ENCODE results near the gene CRNN. TPM values are rescaled to one million over a fixed set of nuclear protein-coding genes. Genes with fewer than 3 reads are reported as not detected.

CRNN gene
- total and polyA plus RNA-seq, 4 experiments from 2014 or later, result not detected

Other genes starting within 250 kb of the CRNN start
- gene HRNR, start 190.1 kb downstream of the CRNN start, total RNA-seq, result not detected
- not detected for gene HRNR, start 190.1 kb downstream of the CRNN start, polyA plus RNA-seq
- not detected for gene FLG, start 89.0 kb downstream of the CRNN start, total RNA-seq
- not detected for gene FLG, start 89.0 kb downstream of the CRNN start, polyA plus RNA-seq
- not detected for gene FLG2, start 54.3 kb downstream of the CRNN start, total RNA-seq
- gene FLG2, start 54.3 kb downstream of the CRNN start, polyA plus RNA-seq, result not detected
- gene LCE5A, start 96.5 kb upstream of the CRNN start, total RNA-seq, result not detected
- gene LCE5A, start 96.5 kb upstream of the CRNN start, polyA plus RNA-seq, result not detected
- gene CRCT1, start 100.2 kb upstream of the CRNN start, total RNA-seq, result not detected
- gene CRCT1, start 100.2 kb upstream of the CRNN start, polyA plus RNA-seq, result not detected
- gene LCE3E, start 152.5 kb upstream of the CRNN start, total RNA-seq, result not detected
- not detected for gene LCE3E, start 152.5 kb upstream of the CRNN start, polyA plus RNA-seq
- gene LCE3D, start 166.3 kb upstream of the CRNN start, total RNA-seq, result not detected
- not detected for gene LCE3D, start 166.3 kb upstream of the CRNN start, polyA plus RNA-seq
- gene LCE3C, start 186.0 kb upstream of the CRNN start, total RNA-seq, result not detected
- not detected for gene LCE3C, start 186.0 kb upstream of the CRNN start, polyA plus RNA-seq
- not detected for gene LCE3B, start 199.5 kb upstream of the CRNN start, total RNA-seq
- gene LCE3B, start 199.5 kb upstream of the CRNN start, polyA plus RNA-seq, result not detected
- gene LCE3A, start 208.8 kb upstream of the CRNN start, total RNA-seq, result not detected
- not detected for gene LCE3A, start 208.8 kb upstream of the CRNN start, polyA plus RNA-seq
- gene LCE2D, start 249.1 kb upstream of the CRNN start, total RNA-seq, result not detected
- gene LCE2D, start 249.1 kb upstream of the CRNN start, polyA plus RNA-seq, result not detected